Esophagus muscularis mucosa (tissue), 4 donors: ENCODE measurements around the gene PAPSS1. TPM values are rescaled to one million over a fixed set of nuclear protein-coding genes. Genes with fewer than 3 reads are reported as not detected.
"Not testable (repeated sequence)": the region's sequence is repeated elsewhere in the genome, so short reads cannot be mapped to it uniquely, and the experiment has no call there.

ENCODE experiments used
- DNase-seq: peaks from one replicate; pipeline ENCODE4 v3.0.0-alpha.2; 2017; ENCODE audit errors: extremely low spot score
- H3K27ac ChIP-seq, 4 donors: fragments of 200-600 bp; sonication (generic); replicated peaks in 1 of 4; 1 replicate in 3 of 4; 2 replicates in 1 of 4; pipeline ENCODE4 v1.5.1; 2016 to 2019; ENCODE audit warnings: mild to moderate bottlenecking in 1 of 4
- H3K27me3 ChIP-seq, 4 donors: fragments of 200-600 bp; sonication (generic); one replicate each; pipeline versions ENCODE4 v1.5.1 to v1.6.0; 2016 to 2019
- H3K36me3 ChIP-seq, 4 donors: fragments of 200-600 bp; sonication (generic); one replicate each; pipeline ENCODE4 v1.5.1; 2016 to 2019
- H3K4me1 ChIP-seq, 4 donors: fragments of 200-600 bp; sonication (generic); one replicate each; pipeline ENCODE4 v1.5.1; 2016 to 2019
- H3K4me3 ChIP-seq, 4 donors: fragments of 200-600 bp; sonication (generic); 1 replicate in 2 of 4; 2 replicates in 2 of 4; pipeline ENCODE4 v1.5.1; 2016 to 2019; ENCODE audit warnings: mild to moderate bottlenecking in 4 of 4, moderate library complexity in 1 of 4
- H3K9me3 ChIP-seq, 4 donors: fragments of 200-600 bp; sonication (generic); 1 replicate in 3 of 4; 2 replicates in 1 of 4; pipeline ENCODE4 v1.5.1; 2016 to 2019
- CTCF ChIP-seq, 3 experiments: fragments of 200-600 bp in 2 of 3; fragments of 450-650 bp in 1 of 3; sonication (generic) in 2 of 3; IDR thresholded peaks; one replicate each; pipeline ENCODE4 v1.5.1; 2017 to 2019; ENCODE audit warnings: antibody characterized with exemption in 3 of 3, mild to moderate bottlenecking in 2 of 3, moderate library complexity in 1 of 3
- EP300 ChIP-seq: sonication (generic); formaldehyde crosslinking; IDR thresholded peaks from one replicate; pipeline ENCODE4 v1.6.1; 2017; ENCODE audit warnings: antibody characterized with exemption
- POLR2A ChIP-seq: fragments of 450-650 bp; IDR thresholded peaks from one replicate; pipeline ENCODE4 v1.6.1; 2017; ENCODE audit warnings: antibody characterized with exemption, moderate library complexity, mild to moderate bottlenecking, low read depth
- POLR2AphosphoS5 ChIP-seq, 2 donors: sonication (generic); formaldehyde crosslinking; IDR thresholded peaks; one replicate each; pipeline ENCODE4 v1.6.1; 2017; ENCODE audit warnings: antibody characterized with exemption in 2 of 2
- WGBS: methylation state at CpG from one replicate; pipeline ENCODE4 v1.1.5; 2018; 5-methylcytosine and 5-hydroxymethylcytosine counted together
- intact Hi-C: fragments of 100-400 bp; cut with DNase I; formaldehyde crosslinking; loops from one replicate; pipeline ENCODE4 v1.15.1; 2023
- total RNA-seq, 4 donors: library from RNA; depleted of rRNA; stranded (reverse); fragments of >200 nt; gene quantifications; one replicate each; pipeline versions ENCODE4 v1.1.0 to v1.2.1, GENCODE V29; 2016

PAPSS1 gene
- total RNA-seq, 4 donors from 2014 or later, result 11.6 to 24.4 (median 18.1) TPM

GRCh38 chr4:107705742-107706556, 14.1 kb downstream of the PAPSS1 start:
- 100% methylated on average over 1 of the region's 1 CpG for WGBS
- intact Hi-C loops, result no loop called here
- TF ChIP-seq POLR2AphosphoS5 (IDR thresholded peaks at IDR 0.05), result no peak
- TF ChIP-seq EP300, result no peak
- TF ChIP-seq CTCF (IDR thresholded peaks at IDR 0.05), result no peak
- TF ChIP-seq POLR2A, result no peak
- Histone ChIP-seq H3K27ac (no peak overlapping the region), H3K9me3 (peaks cover 0 to 28% (median 20%) of the 10 kb centered on the region in 4 donors), H3K4me1 (no peaks in the 10 kb centered on the region), H3K27me3 (no peaks in the 10 kb centered on the region), H3K36me3 (peaks cover 0 to 3% (median 1%) of the 10 kb centered on the region in 4 donors), H3K4me3 (no peak overlapping the region)
- no peak for DNase-seq

DNA sequence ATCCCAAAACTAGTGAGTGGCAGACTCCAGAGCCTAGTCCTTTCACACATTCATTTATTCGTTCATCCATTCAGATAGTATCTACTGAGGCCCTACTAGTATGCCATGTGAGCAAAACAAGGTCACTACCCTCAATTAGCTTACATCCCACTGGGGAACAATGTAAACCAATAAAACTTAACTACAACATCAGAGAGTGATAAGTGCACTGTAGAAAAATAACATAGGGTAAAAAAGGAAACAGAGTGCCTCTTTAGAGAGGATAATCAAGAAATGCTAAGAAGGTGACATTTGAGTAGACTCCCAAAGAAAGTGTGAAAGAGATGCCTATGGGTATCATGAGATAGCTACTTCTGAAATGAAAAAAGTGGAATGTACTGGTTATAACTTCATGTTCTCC, 18.5 kb downstream of the PAPSS1 start:
- TF ChIP-seq EP300 (no peak), POLR2A (no peak), POLR2AphosphoS5 (IDR thresholded peaks at IDR 0.05) (no peak), CTCF (IDR thresholded peaks at IDR 0.05) (no peak)
- peaks cover 0 to 24% (median 5%) of the 10 kb centered on the region in 4 donors for H3K36me3 ChIP-seq
- peaks cover 0 to 21% (median 15%) of the 10 kb centered on the region in 4 donors for H3K9me3 ChIP-seq
- no peaks in the 10 kb centered on the region for H3K27me3 ChIP-seq
- no peak overlapping the region for H3K27ac ChIP-seq
- DNase-seq, result no peak
- intact Hi-C loops, result no loop called here
- WGBS, result 93% methylated on average over 1 of the region's 1 CpG
- no peaks in the 10 kb centered on the region for H3K4me1 ChIP-seq
- H3K4me3 ChIP-seq, result no peak overlapping the region

- Histone ChIP-seq H3K4me1 (no peaks in the 10 kb centered on the region), H3K27ac (no peak overlapping the region), H3K36me3 (peaks cover 0 to 33% (median 5%) of the 10 kb centered on the region in 4 donors), H3K4me3 (no peak overlapping the region), H3K9me3 (peaks cover 0 to 6% (median 3%) of the 10 kb centered on the region in 4 donors), H3K27me3 (no peaks in the 10 kb centered on the region)
- intact Hi-C loops, result no loop called here
- TF ChIP-seq POLR2AphosphoS5 (IDR thresholded peaks at IDR 0.05), result no peak
- no peak for TF ChIP-seq CTCF (IDR thresholded peaks at IDR 0.05)
- no peak for TF ChIP-seq POLR2A
- TF ChIP-seq EP300, result no peak
- no peak for DNase-seq
- 73% methylated on average over 2 of the region's 2 CpGs for WGBS
Observed at GRCh38 chr4:107699466-107700206, 20.4 kb downstream of the PAPSS1 start.

- H3K36me3 ChIP-seq, result peaks cover 0 to 51% (median 8%) of the 10 kb centered on the region in 4 donors
- DNase-seq, H3K27ac ChIP-seq, H3K4me1 ChIP-seq, H3K9me3 ChIP-seq, intact Hi-C loops, H3K4me3 ChIP-seq, H3K27me3 ChIP-seq: not testable (repeated sequence)
- 97% methylated on average over 6 of the region's 6 CpGs for WGBS
Observed at GRCh38 chr4:107696187-107696586, 23.8 kb downstream of the PAPSS1 start.

DNA sequence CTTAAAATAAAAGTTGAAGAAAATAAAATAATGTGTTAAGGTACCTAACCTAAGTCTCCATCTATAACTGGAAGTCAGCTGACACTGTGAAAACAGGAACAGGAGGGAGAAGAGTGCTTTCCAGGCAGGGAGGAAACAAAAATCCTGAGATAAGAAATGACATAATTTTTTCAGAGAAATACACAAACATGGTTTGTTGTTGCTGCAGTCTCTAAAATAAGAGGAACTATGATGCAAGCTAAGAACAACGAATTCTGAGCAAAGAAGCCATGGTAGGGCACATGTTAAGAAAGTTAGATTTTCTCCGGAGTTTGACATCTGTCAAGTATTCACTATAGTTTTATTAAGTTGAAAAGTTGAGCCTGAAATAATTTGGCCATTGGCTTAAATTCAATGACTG, 26.9 kb downstream of the PAPSS1 start:
- TF ChIP-seq CTCF (IDR thresholded peaks at IDR 0.05) (no peak), POLR2A (no peak), POLR2AphosphoS5 (IDR thresholded peaks at IDR 0.05) (no peak), EP300 (no peak)
- WGBS, result 68% methylated on average over 2 of the region's 2 CpGs

More for the DNA sequence above, 26.9 kb downstream of the PAPSS1 start:
- Histone ChIP-seq H3K36me3 (peaks cover 0 to 34% (median 3%) of the 10 kb centered on the region in 4 donors), H3K27me3 (no peaks in the 10 kb centered on the region), H3K4me1 (peaks cover 0 to 4% (median 0%) of the 10 kb centered on the region in 4 donors), H3K27ac (no peak overlapping the region), H3K4me3 (no peak overlapping the region), H3K9me3 (no peaks in the 10 kb centered on the region)
- intact Hi-C loops, result no loop called here
- no peak for DNase-seq
